Measurements from ENCODE around the gene LDAF1. TPM values are rescaled to one million over a fixed set of nuclear protein-coding genes. Genes with fewer than 3 reads are reported as not detected.

LDAF1 gene
- total RNA-seq, 1 experiment from 2014 or later, result 5.9 TPM

DNA sequence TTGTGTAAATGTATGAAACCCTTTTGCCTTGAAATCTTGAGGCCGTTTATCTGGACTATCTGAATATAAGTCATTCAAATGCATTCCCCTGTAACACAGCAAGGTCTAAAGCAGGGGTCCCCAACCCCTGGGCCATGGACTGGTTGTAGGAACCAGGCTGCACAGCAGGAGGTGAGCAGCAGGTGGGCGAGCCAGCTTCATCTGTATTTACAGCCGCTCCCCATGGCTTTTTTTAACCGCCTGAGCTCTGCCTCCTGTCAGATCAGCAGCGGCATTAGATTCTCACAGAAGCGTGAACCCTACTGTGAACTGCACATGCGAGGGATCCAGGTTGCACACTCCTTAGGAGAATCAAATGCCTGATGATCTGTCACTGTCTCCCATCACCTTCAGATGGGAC, 32.0 kb upstream of the LDAF1 start:
- CTCF ChIA-PET, result no interaction called here
- no peak overlapping the region for H3K27ac ChIP-seq (ENCODE audit: low read depth, low read length, poor library complexity, severe bottlenecking)
- BruUV-seq (replicated peaks), result no TSS peak

DNA sequence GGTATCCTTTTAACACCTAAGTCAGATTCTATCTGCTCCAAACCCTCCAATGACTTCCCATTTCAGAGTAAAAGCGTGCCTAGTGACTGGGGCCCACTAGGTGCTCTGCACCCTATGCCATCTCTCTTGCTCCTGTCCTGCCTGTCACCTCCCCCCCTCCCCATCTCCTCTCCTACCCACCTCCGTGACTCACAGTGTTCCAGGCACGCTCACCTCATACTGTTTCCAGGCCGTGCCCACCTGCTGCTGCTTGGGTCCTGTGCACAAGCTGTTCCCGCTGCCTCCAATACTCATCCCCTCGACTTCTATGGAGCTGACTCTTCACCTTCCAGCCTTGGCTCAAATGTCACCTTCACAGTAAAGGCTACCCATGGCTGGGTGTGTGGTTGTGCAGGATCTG, 29.5 kb upstream of the LDAF1 start:
- no peak for DNase-seq (ENCODE audit: low spot score)
- H3K4me1 ChIP-seq (ENCODE audit: insufficient read depth, low read length, poor library complexity, severe bottlenecking), result no peaks in the 10 kb centered on the region
- no peaks in the 10 kb centered on the region for H3K36me3 ChIP-seq (ENCODE audit: insufficient read depth, low read length, poor library complexity, severe bottlenecking)
- H3K27ac ChIP-seq (ENCODE audit: low read depth, low read length, poor library complexity, severe bottlenecking), result no peak overlapping the region
- ChIA-PET POLR2A (ENCODE audit: low non-redundant PET) (no interaction called here), CTCF (no interaction called here)
- BruUV-seq (replicated peaks), result no TSS peak
- H3K27me3 ChIP-seq (replicated peaks; ENCODE audit: insufficient read depth, low read depth, low read length, poor library complexity), result peaks cover 10% of the 10 kb centered on the region
- intact Hi-C loops (cut with micrococcal nuclease; ENCODE audit: unreplicated experiment), result no loop called here
- TF ChIP-seq, protein P1, sequence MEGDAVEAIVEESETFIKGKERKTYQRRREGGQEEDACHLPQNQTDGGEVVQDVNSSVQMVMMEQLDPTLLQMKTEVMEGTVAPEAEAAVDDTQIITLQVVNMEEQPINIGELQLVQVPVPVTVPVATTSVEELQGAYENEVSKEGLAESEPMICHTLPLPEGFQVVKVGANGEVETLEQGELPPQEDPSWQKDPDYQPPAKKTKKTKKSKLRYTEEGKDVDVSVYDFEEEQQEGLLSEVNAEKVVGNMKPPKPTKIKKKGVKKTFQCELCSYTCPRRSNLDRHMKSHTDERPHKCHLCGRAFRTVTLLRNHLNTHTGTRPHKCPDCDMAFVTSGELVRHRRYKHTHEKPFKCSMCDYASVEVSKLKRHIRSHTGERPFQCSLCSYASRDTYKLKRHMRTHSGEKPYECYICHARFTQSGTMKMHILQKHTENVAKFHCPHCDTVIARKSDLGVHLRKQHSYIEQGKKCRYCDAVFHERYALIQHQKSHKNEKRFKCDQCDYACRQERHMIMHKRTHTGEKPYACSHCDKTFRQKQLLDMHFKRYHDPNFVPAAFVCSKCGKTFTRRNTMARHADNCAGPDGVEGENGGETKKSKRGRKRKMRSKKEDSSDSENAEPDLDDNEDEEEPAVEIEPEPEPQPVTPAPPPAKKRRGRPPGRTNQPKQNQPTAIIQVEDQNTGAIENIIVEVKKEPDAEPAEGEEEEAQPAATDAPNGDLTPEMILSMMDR (conservative IDR thresholded peaks at IDR 0.05; ENCODE audit: low read depth, low read length), result no peak
- no peak for TF ChIP-seq EZH2 (IDR thresholded peaks at IDR 0.05; ENCODE audit: borderline replicate concordance, low read depth, low read length, poor library complexity, severe bottlenecking)
- no peaks in the 10 kb centered on the region for H3K9me3 ChIP-seq (ENCODE audit: low read depth, low read length, poor library complexity, severe bottlenecking)
- H3K4me3 ChIP-seq (ENCODE audit: low read depth, low read length, poor library complexity, severe bottlenecking), result no peak overlapping the region

More for the DNA sequence above, 32.0 kb upstream of the LDAF1 start:
- no peak for TF ChIP-seq EZH2 (IDR thresholded peaks at IDR 0.05; ENCODE audit: borderline replicate concordance, low read depth, low read length, poor library complexity, severe bottlenecking)
- TF ChIP-seq, protein P1 (conservative IDR thresholded peaks at IDR 0.05; ENCODE audit: low read depth, low read length), result no peak
- no peak for DNase-seq (ENCODE audit: low spot score)
- Histone ChIP-seq H3K9me3 (ENCODE audit: low read depth, low read length, poor library complexity, severe bottlenecking) (no peaks in the 10 kb centered on the region), H3K4me3 (ENCODE audit: low read depth, low read length, poor library complexity, severe bottlenecking) (no peak overlapping the region), H3K4me1 (ENCODE audit: insufficient read depth, low read length, poor library complexity, severe bottlenecking) (no peaks in the 10 kb centered on the region), H3K36me3 (ENCODE audit: insufficient read depth, low read length, poor library complexity, severe bottlenecking) (no peaks in the 10 kb centered on the region), H3K27me3 (replicated peaks; ENCODE audit: insufficient read depth, low read depth, low read length, poor library complexity) (no peaks in the 10 kb centered on the region)
- intact Hi-C loops (cut with micrococcal nuclease; ENCODE audit: unreplicated experiment), result no loop called here
- POLR2A ChIA-PET (ENCODE audit: low non-redundant PET), result no interaction called here

DNA sequence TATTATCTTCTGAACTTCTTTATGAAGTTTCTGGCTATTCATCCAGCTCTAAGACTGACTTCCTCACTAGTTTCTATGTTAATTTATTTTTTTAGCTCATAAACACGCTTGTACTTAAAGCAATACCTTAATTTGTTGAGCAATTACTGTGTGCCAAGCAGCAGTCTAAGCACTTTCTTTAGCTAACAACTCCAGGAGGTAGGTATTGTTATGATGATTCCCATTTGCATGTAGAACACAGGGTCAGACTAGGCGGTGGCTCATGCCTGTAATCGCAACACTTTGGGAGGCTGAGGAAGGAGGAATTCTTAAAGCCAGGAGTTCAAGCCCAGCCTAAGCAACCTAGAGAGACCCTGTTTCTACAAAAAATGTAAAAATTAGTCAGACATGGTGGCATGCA, 27.7 kb upstream of the LDAF1 start:
- H3K27me3 ChIP-seq (replicated peaks; ENCODE audit: insufficient read depth, low read depth, low read length, poor library complexity), result peaks cover 10% of the 10 kb centered on the region
- H3K36me3 ChIP-seq (ENCODE audit: insufficient read depth, low read length, poor library complexity, severe bottlenecking), result no peaks in the 10 kb centered on the region
- POLR2A ChIA-PET (ENCODE audit: low non-redundant PET), result no interaction called here
- no TSS peak for BruUV-seq (replicated peaks)
- intact Hi-C loops (cut with micrococcal nuclease; ENCODE audit: unreplicated experiment), result no loop called here
- no peak overlapping the region for H3K4me3 ChIP-seq (ENCODE audit: low read depth, low read length, poor library complexity, severe bottlenecking)
- no peak for TF ChIP-seq EZH2 (IDR thresholded peaks at IDR 0.05; ENCODE audit: borderline replicate concordance, low read depth, low read length, poor library complexity, severe bottlenecking)
- TF ChIP-seq, protein P1 (conservative IDR thresholded peaks at IDR 0.05; ENCODE audit: low read depth, low read length), result no peak
- DNase-seq (ENCODE audit: low spot score), result no peak
- CTCF ChIA-PET, result no interaction called here
- no peak overlapping the region for H3K27ac ChIP-seq (ENCODE audit: low read depth, low read length, poor library complexity, severe bottlenecking)
- H3K9me3 ChIP-seq (ENCODE audit: low read depth, low read length, poor library complexity, severe bottlenecking), result no peaks in the 10 kb centered on the region
- H3K4me1 ChIP-seq (ENCODE audit: insufficient read depth, low read length, poor library complexity, severe bottlenecking), result no peaks in the 10 kb centered on the region
